Measurements from ENCODE around the gene SLC4A1.

The SLC4A1 gene

GRCh38 chr17:44214230-44214494 is 53.8 kb downstream of the SLC4A1 start:
- Histone ChIP-seq H3K79me2 (ENCODE audit: insufficient read depth, low read length) (peaks cover 41% of the 10 kb centered on the region), H3K27me3 (ENCODE audit: insufficient read depth, low read length, poor library complexity) (no peaks in the 10 kb centered on the region), H3K36me3 (ENCODE audit: insufficient read depth, low read length) (peaks cover 83% of the 10 kb centered on the region), H2AFZ (ENCODE audit: low read depth, low read length) (no peak overlapping the region), H3K9me3 (ENCODE audit: insufficient read depth, low read length, severe bottlenecking) (no peaks in the 10 kb centered on the region), H3K4me2 (ENCODE audit: insufficient read depth, low read length) (no peak overlapping the region), H4K20me1 (ENCODE audit: insufficient read depth, low read length) (peaks cover 50% of the 10 kb centered on the region), H3K9ac (ENCODE audit: low read depth, low read length) (no peak overlapping the region), H3K4me1 (ENCODE audit: insufficient read depth, low read length) (peaks cover 43% of the 10 kb centered on the region), H3K4me3 (ENCODE audit: low read depth in 1 of 2, low read length in 2 of 2) (no peak overlapping the region), H3K27ac (ENCODE audit: low read length) (no peak overlapping the region)
- ATAC-seq (ENCODE audit: insufficient read depth, low read depth) (no peak), DNase-seq (no peak)
- no peak for TF ChIP-seq EZH2 (IDR thresholded peaks at IDR 0.05; ENCODE audit: borderline replicate concordance, low read depth, low read length, severe bottlenecking)
- TF ChIP-seq, protein P1, sequence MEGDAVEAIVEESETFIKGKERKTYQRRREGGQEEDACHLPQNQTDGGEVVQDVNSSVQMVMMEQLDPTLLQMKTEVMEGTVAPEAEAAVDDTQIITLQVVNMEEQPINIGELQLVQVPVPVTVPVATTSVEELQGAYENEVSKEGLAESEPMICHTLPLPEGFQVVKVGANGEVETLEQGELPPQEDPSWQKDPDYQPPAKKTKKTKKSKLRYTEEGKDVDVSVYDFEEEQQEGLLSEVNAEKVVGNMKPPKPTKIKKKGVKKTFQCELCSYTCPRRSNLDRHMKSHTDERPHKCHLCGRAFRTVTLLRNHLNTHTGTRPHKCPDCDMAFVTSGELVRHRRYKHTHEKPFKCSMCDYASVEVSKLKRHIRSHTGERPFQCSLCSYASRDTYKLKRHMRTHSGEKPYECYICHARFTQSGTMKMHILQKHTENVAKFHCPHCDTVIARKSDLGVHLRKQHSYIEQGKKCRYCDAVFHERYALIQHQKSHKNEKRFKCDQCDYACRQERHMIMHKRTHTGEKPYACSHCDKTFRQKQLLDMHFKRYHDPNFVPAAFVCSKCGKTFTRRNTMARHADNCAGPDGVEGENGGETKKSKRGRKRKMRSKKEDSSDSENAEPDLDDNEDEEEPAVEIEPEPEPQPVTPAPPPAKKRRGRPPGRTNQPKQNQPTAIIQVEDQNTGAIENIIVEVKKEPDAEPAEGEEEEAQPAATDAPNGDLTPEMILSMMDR (IDR thresholded peaks at IDR 0.05; ENCODE audit: borderline replicate concordance, extremely low read depth, low read length, poor library complexity, severe bottlenecking), result no peak

DNA sequence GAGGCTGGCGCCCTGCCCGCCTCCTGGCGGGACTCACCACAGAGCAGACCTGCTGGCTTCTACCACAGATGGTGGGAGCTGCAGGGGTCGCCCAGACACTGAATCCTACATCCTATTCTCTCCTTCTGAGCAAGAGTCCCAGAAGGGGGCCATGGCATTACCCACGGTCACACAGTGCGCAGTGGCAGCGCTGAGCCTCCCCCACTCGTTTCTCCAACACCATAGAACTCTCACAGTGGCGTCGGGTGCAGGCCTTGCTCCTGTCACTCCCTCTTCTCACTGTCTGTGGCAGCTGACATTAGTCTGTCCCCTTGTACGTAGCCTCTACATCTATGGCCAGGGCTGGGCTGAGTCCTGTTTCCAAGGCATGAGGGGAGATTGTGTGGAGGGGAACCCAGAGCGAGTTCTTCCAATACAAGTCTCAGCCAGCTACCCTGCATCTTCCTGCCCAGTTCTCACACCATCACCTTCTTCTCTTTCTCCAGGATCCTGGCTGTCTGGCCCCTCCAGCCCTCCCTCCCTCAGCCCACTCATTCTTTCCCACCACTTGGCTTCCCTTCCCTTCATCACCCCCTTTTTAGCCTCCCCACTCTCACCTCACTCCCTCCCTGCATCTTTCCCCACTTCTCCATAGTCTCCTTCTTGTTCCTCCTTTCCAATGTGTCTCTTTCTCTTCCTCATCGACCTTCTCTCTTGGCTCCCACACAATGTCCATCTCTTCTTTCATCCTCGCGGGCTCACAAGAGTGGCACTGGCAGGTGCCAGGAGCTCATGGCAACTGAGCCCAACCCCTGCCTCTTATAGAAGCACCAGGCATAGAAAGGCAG is 54.3 kb downstream of the SLC4A1 start:
- no peaks in the 10 kb centered on the region for H3K9me3 ChIP-seq (ENCODE audit: insufficient read depth, low read length, severe bottlenecking)
- peaks cover 43% of the 10 kb centered on the region for H3K4me1 ChIP-seq (ENCODE audit: insufficient read depth, low read length)
- no peak overlapping the region for H3K4me2 ChIP-seq (ENCODE audit: insufficient read depth, low read length)
- peaks cover 89% of the 10 kb centered on the region for H3K36me3 ChIP-seq (ENCODE audit: insufficient read depth, low read length)
- no peak overlapping the region for H3K27ac ChIP-seq (ENCODE audit: low read length)
- no peak overlapping the region; the same call in 1 of the 2 replicates for H3K9ac ChIP-seq (ENCODE audit: low read depth, low read length)
- ATAC-seq (ENCODE audit: insufficient read depth, low read depth), result no peak
- peaks cover 50% of the 10 kb centered on the region for H4K20me1 ChIP-seq (ENCODE audit: insufficient read depth, low read length)
- H2AFZ ChIP-seq (ENCODE audit: low read depth, low read length), result no peak overlapping the region
- H3K79me2 ChIP-seq (ENCODE audit: insufficient read depth, low read length), result peaks cover 35% of the 10 kb centered on the region
- TF ChIP-seq, protein P1 (IDR thresholded peaks at IDR 0.05; ENCODE audit: borderline replicate concordance, extremely low read depth, low read length, poor library complexity, severe bottlenecking), result no peak
- TF ChIP-seq EZH2 (IDR thresholded peaks at IDR 0.05; ENCODE audit: borderline replicate concordance, low read depth, low read length, severe bottlenecking), result no peak
- no peak for DNase-seq
- no peak overlapping the region for H3K4me3 ChIP-seq (ENCODE audit: low read depth in 1 of 2, low read length in 2 of 2)
- no peaks in the 10 kb centered on the region for H3K27me3 ChIP-seq (ENCODE audit: insufficient read depth, low read length, poor library complexity)

GRCh38 chr17:44212507-44213402 is 55.2 kb downstream of the SLC4A1 start:
- Histone ChIP-seq H3K9ac (ENCODE audit: low read depth, low read length) (no peak overlapping the region), H3K4me2 (ENCODE audit: insufficient read depth, low read length) (no peak overlapping the region), H2AFZ (ENCODE audit: low read depth, low read length) (no peak overlapping the region), H3K4me3 (ENCODE audit: low read depth in 1 of 2, low read length in 2 of 2) (no peak overlapping the region), H3K27ac (ENCODE audit: low read length) (no peak overlapping the region), H3K9me3 (ENCODE audit: insufficient read depth, low read length, severe bottlenecking) (no peaks in the 10 kb centered on the region), H3K27me3 (ENCODE audit: insufficient read depth, low read length, poor library complexity) (no peaks in the 10 kb centered on the region), H3K79me2 (ENCODE audit: insufficient read depth, low read length) (peaks cover 30% of the 10 kb centered on the region), H3K4me1 (ENCODE audit: insufficient read depth, low read length) (peaks cover 40% of the 10 kb centered on the region), H4K20me1 (ENCODE audit: insufficient read depth, low read length) (peaks cover 49% of the 10 kb centered on the region), H3K36me3 (ENCODE audit: insufficient read depth, low read length) (peaks cover 96% of the 10 kb centered on the region)
- TF ChIP-seq, protein P1 (IDR thresholded peaks at IDR 0.05; ENCODE audit: borderline replicate concordance, extremely low read depth, low read length, poor library complexity, severe bottlenecking), result no peak
- no peak for TF ChIP-seq EZH2 (IDR thresholded peaks at IDR 0.05; ENCODE audit: borderline replicate concordance, low read depth, low read length, severe bottlenecking)
- no peak for DNase-seq
- no peak for ATAC-seq (ENCODE audit: insufficient read depth, low read depth)

Measured in DND-41 (cell line).